ENCODE data around the gene FAM3D. TPM values are rescaled to one million over a fixed set of nuclear protein-coding genes. Genes with fewer than 3 reads are reported as not detected.

Gene FAM3D
- polyA plus RNA-seq, 1 experiment: not detected

GRCh38 chr3:58596834-58597518, 69.6 kb downstream of the FAM3D start:
- DNase-seq (ENCODE audit: low read depth): no peak
- Histone ChIP-seq H3K27me3 (ENCODE audit: control insufficient read depth, insufficient read depth, low read length) (no peaks in the 10 kb centered on the region; the same call in 1 of the 2 replicates), H3K4me3 (ENCODE audit: low read depth, low read length) (no peak overlapping the region), H3K36me3 (ENCODE audit: control insufficient read depth, insufficient read depth, low read length) (no peaks in the 10 kb centered on the region)
- no peak for TF ChIP-seq CTCF (IDR thresholded peaks at IDR 0.05; ENCODE audit: insufficient read depth, low read depth, low read length)
- POLR2A ChIA-PET: interaction anchor here (0.7 kb wide), 1 partner anchor 451 kb away, joined by 3 read pairs; no protein-coding TSS in a partner anchor
- CTCF ChIA-PET: interaction anchor here (0.9 to 2.1 kb wide), 4 partner anchors 12 to 33 kb away, joined by 3 to 12 read pairs (median 6); no protein-coding TSS in a partner anchor

- Histone ChIP-seq H3K4me3 (ENCODE audit: low read depth, low read length) (no peak overlapping the region), H3K36me3 (ENCODE audit: control insufficient read depth, insufficient read depth, low read length) (no peaks in the 10 kb centered on the region), H3K27me3 (ENCODE audit: control insufficient read depth, insufficient read depth, low read length) (no peaks in the 10 kb centered on the region; the same call in 1 of the 2 replicates)
- ChIA-PET POLR2A (no interaction called here), CTCF (no interaction called here)
- no peak for TF ChIP-seq CTCF (IDR thresholded peaks at IDR 0.05; ENCODE audit: insufficient read depth, low read depth, low read length)
- DNase-seq (ENCODE audit: low read depth): no peak
Measured at GRCh38 chr3:58594117-58594516, 72.5 kb downstream of the FAM3D start.

DNA sequence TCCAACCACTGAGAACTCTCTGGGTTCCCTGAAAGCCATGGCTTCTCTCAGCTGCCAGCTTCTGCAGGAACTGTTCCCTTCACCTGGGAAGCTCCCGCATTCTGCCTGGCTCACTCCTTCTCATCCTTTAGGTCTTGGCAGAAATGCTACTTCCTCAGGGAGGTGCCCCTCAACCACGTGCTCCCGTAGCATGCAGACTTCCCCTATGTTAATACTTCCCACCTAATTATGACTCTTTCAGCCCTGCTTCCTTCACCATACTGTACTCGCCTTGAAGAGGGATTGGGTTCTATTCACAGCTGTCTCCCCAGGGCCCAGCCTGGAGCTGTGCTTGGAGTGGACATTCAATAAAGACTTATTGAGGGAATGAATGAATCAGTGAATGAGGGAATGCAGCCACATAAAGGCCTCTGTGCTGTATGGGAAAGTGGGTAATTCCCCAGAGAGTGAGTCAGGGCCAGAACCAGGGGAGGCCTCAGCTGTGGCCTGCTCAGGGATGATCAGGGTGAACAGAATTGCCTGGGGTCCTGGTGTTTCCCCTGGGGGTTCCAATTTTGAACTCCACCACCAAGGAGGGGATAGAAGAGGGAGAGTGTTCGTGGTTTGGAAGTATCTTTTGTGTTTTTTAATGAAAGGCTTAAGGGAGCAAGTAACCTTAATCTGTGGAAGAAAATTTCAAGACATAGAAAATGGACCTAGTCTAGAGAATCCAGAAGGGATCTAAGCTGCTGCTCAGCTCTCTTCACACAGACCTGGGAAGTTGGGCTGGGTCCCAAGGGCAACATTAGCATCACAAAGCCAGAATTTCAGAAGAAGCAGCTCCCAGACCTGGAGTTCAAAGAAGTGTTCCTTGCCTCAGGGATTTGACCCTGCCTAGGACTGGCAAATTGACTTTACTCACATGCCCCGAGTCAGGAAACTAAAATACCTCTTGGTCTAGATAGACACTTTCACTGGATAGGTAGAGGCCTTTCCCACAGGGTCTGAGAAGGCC, 74.8 kb downstream of the FAM3D start:
- Histone ChIP-seq H3K27me3 (ENCODE audit: control insufficient read depth, insufficient read depth, low read length) (peaks cover 6% of the 10 kb centered on the region), H3K4me3 (ENCODE audit: low read depth, low read length) (no peak overlapping the region), H3K36me3 (ENCODE audit: control insufficient read depth, insufficient read depth, low read length) (no peaks in the 10 kb centered on the region)
- no peak for TF ChIP-seq CTCF (IDR thresholded peaks at IDR 0.05; ENCODE audit: insufficient read depth, low read depth, low read length)
- ChIA-PET POLR2A (no interaction called here), CTCF (interaction anchor here (1.5 to 2.6 kb wide), 3 partner anchors 12 to 38 kb away, joined by 5 to 7 read pairs (median 5); no protein-coding TSS in a partner anchor)
- DNase-seq (ENCODE audit: low read depth): no peak

- no peak for DNase-seq (ENCODE audit: low read depth)
- Histone ChIP-seq H3K4me3 (ENCODE audit: low read depth, low read length) (no peak overlapping the region), H3K27me3 (ENCODE audit: control insufficient read depth, insufficient read depth, low read length) (peaks cover 13% of the 10 kb centered on the region), H3K36me3 (ENCODE audit: control insufficient read depth, insufficient read depth, low read length) (no peaks in the 10 kb centered on the region)
- no peak for TF ChIP-seq CTCF (IDR thresholded peaks at IDR 0.05; ENCODE audit: insufficient read depth, low read depth, low read length)
- POLR2A ChIA-PET: no interaction called here
- CTCF ChIA-PET: interaction anchor here (0.9 to 1.4 kb wide), 5 partner anchors 18 to 42 kb away, joined by 3 to 5 read pairs (median 4); no protein-coding TSS in a partner anchor
Measured at GRCh38 chr3:58588030-58588614, 78.5 kb downstream of the FAM3D start.

Data from BJ (cell line).